Right lung (tissue), 5 donors: ENCODE measurements around the gene ZXDC. TPM values are rescaled to one million over a fixed set of nuclear protein-coding genes. Genes with fewer than 3 reads are reported as not detected.

Experiments
- DNase-seq, 2 donors: peaks; one replicate each; pipeline ENCODE4 v3.0.0-alpha.2; 2013
- polyA plus RNA-seq, 5 donors: library from polyadenylated mRNA; unstranded; fragments of 120-200 nt; gene quantifications; one replicate each; pipeline versions ENCODE4 v1.2.1 to v1.2.3, GENCODE V29; 2013; ENCODE audit warnings: inconsistent platforms in 1 of 5, low replicate concordance in 1 of 5; ENCODE audit not compliant: insufficient read length in 5 of 5, insufficient read depth in 1 of 5

ZXDC gene
- polyA plus RNA-seq, 5 donors = 28.3 to 38.0 (median 30.2) TPM

DNA sequence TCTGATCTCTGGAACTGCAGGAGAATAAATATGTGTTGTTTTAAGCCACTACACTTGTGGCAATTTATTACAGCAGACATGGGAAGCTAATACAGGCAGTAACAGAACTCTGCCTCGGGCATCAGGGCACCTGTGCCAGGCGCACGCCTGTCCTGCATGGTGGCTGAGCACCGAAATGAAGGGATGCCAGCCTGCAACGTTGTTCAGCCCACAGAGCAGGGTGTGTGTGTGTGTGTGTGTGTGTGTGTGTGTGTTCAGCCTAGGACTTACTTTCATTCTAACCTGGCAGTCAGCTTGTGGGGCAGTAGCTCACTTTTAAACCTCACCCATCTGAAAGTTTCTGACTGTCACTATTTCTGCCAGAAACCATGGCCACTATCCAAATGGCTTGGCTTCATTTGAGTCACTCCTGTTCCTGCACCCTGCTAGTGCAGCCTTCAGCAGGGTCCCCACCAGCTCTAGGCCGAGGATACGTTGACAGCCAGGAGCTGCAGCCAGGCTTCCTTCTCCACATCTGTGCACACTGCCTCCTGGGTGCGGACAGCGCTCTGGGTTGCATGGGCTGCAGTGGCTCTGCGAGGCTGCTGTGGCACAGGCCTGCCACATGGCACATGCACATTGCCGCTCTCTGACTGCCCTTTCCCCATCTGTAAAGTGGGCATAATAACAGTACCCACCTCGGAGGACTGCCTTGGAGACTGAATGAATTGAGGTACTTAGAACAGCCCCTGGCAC, 37.4 kb upstream of the ZXDC start:
- no peak for DNase-seq

DNA sequence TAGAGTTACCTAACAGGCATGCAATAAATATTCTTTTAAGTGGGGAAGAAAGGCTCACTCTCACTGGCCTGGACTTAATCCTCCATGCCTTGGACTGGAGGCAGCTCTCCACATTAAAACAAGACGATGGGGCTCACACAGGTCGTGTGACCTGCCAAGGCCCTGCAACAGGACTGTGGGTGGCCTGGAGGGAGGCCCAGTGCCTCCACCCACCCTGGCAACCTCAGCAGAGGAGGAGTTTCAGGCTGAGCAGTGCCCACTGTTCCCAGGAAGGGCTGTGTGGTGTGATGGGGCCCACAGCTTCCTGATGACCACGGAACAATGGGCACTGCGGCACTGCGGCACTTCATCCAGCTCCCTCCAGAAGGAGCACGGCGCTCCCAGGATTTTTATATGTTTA, 36.3 kb upstream of the ZXDC start:
- DNase-seq = no peak

DNA sequence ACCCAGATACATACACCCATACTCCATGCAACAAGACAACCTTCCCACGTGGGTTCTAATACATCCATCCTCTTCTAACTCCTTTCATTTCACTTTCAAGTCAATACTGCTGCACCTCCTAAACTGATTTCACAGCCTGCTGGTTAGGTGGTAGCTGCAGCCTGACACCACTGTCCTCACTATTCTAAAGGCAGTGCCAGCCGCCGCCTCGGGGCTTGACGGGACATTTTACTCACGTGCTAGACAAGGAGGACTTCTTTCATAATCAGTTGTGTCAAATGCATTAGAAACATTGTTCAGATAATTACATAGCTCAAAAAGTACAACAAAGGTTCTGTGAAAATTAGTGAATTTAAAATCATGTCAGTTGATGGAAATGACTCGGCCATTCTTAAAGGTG, 35.6 kb upstream of the ZXDC start:
- DNase-seq = no peak

DNA sequence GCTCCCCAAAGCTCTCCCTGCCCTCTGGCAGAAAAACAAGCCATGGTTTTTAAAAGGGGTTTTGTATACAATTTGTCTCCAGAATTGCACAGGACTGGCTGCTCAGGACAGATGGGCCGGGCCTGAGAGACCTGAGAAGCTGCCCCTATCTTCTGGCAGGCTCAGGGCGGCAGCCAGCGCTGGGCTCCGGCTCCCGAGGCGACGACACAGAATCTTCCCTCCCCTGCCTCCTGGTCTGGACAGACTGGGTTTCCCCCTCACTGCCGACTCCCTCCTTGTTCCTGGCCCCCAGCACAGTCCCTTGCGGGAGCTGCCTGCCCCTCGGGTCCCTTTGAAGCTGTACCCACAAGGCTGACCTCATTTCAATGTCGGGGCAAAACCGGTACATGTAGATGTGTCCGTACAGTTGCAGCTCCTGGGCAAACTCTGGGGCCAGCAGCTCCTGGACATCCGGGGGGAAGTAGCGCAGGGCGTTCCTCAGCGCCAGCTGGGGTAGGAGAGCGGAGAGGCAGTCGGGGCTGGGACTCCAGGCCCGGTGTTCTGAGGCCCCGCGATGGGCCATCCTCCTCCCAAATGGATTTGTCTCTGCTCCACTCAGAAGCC, 34.7 kb upstream of the ZXDC start:
- DNase-seq = no peak

DNA sequence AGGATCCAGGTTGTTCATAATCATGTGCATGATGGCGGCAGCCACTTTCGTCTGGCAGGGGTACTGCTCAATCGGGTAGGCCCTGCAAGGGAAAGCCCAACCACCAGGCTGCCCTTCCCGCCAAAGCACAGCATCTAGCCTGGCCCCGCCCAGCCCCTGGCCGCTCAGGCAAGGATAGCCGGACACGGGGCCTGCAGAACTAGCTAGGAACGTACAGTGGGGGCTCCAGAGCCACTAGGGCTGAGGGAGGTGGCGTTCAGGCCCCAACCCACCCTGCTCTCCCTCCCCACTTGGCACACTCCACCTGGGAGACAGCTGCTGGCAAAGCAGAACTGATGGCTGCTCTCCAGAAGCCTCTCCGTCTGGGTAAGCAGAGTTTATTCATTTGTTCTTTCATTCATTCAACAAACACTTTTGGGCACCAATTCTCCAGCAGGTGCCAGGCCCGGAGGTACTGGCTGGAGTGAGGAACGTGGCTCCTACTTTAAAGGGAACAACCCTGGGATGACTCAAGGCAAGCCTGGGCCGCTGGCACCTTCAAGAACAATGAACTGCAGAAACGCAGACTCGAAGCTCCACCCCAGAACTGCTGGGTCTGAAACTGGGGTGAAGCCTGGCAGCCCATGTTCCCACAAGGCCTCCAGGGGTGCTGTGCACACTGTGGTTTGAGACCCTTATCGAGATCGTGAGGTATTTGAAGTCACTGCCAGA, 34.1 kb upstream of the ZXDC start:
- DNase-seq = no peak

DNA sequence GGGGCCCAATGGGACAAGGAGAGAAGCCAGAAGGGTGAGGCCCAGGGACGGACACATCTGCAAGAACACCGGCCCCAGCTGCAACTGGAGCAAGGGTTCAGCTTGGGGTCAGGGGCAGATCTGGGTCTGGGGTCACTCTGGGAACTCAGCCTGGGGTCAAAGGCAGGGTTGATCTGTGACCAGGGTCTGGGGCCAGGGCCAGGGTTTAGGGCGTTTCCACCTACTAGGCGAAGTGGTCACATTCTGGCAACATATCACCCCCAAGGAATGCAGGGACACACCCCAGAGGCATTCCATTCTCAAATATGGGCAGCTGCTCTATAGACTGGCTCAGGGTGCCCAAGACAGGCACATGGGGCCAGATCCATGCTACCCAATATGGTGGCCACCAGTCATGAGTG, 32.9 kb upstream of the ZXDC start:
- no peak for DNase-seq

DNA sequence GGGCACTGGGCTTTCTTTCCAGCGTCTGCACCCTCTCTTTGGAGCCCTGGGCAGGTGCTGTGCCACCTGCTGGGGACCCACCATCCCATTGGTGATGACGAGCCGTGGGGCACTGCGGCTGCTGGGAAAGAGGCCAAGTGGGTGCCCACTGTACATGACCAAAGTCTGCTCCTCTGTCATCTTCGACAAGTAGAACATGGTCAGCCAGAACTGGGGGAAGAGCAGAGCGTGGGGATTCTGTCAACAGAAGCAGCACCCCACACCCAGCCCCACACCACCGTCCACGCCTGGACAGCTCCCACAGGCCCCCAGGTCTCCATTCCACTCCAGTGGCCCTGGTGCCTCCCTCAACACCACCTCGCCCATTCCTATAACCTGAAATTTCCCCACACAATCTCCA, 32.2 kb upstream of the ZXDC start:
- DNase-seq = no peak

DNA sequence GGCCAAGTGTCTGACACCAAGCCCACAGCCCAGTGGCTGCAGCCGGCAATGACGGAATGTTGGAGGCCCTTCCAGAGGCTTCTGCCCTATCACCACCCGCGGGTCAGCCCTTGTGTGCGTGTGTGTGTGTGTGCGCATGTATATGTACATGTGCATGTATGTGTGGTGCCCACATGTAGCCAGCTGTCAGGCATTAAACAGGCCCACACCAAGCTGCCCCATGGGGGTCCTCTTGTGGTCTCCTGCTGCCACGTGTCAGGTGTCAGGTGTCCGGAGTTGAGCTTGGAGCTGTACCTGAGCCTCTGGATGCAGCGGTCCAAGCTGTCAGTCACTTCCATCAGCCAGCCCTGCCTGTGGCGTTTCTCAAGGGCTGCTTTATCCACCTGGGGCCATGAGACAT, 28.0 kb upstream of the ZXDC start:
- no peak for DNase-seq

DNA sequence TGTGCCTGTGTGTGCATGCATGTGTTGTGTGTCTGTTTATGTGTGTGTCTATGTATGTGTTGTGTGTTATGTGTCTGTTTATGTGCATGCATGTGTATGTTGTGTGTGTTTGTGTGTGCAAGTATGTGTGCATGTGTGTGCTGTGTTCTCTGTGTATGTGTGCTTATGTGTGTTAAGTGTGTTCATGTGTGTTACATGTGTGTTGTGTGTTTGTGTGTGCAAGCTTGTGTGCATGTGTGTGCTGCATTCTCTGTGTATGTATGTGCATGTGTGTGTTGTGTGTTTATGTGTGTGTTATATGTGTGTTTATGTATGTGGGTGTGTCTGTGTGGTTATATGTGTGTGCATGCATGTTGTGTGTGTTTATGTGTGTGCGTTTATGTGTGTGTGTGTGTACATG, 27.0 kb upstream of the ZXDC start:
- no peak for DNase-seq

DNA sequence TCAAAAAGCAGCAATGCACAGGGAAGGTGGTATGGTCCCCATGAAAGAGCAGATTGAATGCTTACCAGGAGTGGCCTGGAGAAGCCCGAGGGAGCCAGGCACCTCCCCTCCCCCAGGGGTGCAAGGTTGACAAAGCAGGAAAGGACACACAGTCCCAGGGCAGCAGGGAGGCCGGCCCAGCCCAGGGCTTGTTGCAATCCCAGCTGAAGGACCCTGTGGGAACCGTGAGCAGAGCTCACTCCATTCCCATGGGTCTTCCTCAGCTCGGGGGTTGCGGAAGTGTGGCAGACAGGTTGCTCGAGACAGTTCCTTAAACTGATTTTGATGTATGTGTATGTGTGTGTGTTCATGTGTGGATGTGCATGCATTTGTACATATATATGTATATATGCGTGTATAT, 26.0 kb upstream of the ZXDC start:
- DNase-seq = no peak

DNA sequence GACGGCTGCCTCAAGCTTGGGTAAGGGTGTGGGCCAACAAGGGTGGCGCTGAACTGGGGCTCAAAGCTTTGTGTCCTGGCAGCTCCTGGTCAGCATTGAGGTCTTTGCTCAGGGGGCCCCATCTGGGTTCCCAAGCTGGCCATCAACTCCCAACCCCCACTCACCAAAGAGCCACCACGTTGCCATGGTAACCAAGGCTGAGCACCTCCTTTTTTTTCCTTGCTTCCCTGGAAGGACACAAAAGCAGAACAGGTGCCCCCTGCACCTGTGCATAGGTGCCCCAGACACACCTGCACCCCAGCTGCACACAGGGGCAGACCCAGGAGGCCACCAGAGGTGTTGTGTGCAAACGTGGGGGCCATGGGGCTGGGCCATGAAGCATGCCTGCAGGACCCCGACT, 25.4 kb upstream of the ZXDC start:
- no peak for DNase-seq

DNA sequence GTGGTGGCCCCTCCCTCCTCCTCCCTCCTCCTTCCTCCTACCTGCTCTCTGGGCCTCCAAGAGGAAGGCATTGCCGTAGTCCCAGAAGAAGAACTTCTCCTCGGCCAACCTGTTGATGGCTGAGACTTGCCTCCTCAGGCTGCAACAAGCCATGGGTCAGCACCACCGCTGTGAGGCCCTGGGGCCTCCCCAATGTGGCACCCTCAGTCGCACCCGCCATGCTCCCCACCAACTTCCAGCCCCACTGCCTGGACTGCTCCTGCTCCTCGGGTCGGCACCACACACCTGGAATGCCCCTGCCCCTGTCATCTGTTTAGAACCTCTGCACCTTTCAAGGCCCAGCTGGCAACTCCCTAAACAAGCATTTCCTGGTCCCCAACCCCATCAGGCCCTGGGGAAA, 24.3 kb upstream of the ZXDC start:
- DNase-seq = no peak

DNA sequence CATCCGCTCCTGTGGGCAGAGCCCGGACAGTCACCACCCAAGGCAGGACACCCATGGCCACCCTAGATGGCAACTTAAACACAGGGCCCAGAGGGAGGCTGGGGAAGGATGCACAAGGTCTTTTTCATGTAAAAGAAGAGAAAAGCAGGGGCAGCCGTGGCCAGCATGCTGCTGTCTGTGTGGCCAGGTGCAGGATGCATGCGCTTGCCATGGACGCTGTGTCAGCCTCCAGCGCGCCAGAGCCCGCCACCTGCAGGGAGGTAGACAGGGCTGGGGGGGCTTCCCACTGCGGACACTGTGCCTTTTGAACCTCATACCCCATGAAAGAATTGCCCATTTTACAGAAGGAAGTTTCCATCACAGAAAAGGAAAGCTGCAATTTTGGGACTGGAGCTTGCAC, 23.7 kb upstream of the ZXDC start:
- DNase-seq = no peak

DNA sequence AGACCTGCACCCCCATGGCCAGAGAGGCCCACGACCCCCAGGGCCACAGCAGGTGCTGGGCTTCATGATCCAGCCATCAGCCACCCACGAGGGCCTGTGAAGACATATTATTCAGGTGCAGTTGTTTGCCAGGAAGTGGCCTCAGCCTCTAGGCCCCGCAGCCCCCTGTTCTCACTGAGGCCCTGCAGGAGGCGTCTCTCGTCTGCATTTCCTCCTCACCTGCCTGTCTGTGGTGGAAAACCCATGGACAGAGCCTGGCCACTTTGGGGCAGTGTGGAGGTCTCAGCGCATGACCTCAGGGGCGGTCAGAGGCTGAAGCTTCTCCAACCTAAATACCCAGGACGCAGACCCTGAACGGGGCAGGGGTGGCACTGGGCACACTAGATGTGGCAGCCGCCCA, 23.2 kb upstream of the ZXDC start:
- DNase-seq = no peak

DNA sequence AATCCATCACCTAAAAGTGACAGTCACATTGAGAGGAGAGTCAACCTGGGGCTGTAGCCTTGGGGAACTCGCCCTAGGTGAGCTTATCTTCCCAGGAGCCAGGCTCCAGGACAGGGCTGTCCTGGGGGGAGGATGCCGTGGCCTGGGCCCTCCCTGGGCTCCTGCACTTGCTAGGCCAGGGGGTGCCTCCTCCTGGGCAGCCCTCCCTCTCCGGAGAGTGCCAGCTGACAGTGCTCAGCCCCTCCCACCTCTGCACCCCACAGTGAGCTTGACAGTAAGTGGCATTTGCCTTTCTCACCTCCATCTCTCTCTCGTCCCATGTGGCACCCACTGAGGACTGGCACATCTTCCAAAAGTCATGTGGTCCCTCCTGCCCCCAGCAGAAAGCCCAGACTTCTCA, 22.8 kb upstream of the ZXDC start:
- no peak for DNase-seq

DNA sequence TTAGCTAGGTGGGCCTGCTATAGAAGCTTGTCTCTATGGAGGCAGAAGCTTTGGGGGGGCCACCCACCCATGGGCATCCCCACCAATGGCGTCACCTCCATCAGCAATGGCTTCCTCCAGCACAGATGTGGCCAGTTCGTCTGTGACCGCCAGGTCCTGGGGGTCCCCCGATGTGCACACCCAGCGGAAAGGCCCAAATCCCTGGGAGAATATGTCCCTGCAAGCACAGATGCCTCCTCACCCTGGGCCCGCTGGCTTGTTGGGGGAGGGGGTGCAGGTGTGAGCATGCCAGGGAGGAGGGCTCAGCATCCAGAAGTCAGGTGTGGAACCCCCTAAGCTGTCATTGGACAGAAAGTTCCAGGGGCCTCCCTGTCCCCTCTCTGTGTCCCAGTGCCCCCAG, 22.3 kb upstream of the ZXDC start:
- no peak for DNase-seq

DNA sequence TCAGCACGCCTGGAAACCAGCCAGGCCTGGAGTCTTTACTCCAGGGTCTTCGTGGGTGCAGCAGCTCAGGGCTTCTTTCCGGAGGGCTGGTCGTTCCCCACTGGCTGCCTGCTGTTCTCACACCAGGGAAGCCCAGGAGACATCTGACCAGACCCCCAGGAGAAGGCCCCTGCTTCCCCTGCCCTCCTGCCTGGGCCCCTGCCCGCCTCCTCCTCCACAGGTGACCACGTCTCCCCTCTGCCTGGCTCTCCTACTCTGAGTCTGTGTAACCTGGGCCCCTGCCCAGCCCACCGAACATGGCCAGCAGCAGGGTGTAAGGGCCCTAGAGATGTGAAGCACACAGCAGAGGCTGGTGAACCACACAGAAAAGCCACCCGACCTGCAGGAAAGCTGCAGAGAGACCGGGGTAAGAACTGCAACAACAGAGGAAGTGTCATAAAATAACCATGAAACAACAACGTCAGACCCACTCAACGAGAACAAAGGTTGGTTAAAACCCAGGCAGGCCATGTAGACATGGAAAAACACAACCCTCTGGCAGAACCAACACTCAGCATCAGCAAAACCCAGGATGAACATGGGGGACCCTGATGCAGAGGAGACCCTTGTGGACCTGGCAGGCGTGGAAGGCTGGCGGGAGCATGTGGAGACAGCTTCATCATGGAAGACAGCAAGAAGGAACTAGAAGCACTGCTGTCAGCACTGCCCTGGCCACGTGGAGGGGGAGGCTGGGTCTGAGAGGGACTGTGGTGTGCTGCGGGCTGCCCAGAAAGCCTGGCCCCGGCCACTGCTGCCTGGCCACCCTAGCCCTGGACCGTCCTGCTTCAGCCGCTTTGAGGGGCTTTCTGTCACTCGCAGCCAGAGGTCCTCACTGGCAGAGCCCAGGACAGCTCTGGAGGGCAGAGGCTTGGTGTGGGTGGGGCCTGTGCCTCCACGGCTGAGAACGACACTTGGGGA, 21.5 kb upstream of the ZXDC start:
- no peak for DNase-seq

DNA sequence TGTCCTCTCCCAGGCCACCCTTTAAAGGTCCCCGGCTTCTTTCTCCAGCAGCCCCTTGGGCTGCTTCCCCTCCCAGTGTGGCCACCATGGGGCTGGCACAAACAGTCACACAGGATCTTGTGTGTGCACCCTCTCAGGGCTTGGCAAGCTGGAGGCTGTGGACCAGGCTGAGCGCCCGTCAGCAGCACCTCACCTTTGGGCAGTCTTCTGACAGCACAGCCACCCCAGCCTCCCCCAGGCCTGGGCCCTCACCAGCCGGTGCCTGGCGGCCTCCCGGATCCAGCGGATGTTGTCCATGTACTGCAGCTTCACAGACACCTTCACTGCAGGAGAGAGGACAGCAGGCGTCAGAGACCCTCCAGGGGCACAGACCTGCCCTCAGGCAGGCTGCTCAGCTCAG, 20.1 kb upstream of the ZXDC start:
- no peak for DNase-seq

DNA sequence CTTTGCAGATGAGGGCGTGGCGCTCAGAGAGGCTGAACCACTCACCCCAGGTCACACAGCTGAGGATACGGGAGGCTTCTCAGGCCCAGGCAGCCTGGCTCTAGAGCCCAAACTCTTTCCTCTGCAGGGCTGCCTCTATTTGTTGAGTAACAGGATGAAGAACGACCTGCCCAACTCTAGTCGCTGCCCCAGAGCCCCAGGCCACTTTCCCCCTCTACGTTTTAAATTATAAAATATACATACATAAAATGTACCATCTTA, 19.2 kb upstream of the ZXDC start:
- no peak for DNase-seq

DNA sequence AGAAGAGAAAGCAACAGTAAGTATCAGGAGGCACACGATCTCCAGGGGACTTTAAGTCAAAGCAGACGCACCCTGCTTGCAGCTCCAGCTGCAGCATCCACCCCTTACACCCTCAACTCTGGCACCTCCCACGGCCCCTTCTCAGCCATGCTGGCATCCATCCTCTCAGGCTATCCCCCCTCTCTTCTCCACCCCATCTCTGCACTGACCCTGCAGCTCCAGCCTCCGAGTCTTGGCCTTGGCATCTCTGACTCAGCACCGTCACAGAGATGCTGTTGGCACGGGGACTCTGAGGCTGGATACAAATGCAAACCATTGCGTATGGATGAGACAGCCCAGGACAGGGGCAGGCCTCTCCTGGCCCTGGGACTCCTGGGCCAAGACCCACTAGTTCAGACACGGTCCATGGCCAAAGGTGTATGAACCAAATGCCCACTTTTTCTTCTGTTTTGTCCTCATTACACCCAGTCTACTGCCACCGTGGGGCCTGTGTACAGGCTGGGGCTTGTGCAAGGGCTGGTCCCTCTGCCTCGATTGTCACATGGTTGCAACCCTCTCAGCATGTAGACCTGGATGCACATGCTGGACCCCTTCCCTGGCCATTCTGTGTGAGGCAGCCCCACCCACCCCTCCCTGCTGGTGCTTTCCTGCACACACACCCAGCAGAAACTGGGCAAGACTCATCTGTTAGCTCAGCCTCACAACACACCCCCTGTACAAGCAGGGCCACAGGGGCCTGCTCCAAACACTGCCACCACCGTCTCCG, 18.7 kb upstream of the ZXDC start:
- no peak for DNase-seq

DNA sequence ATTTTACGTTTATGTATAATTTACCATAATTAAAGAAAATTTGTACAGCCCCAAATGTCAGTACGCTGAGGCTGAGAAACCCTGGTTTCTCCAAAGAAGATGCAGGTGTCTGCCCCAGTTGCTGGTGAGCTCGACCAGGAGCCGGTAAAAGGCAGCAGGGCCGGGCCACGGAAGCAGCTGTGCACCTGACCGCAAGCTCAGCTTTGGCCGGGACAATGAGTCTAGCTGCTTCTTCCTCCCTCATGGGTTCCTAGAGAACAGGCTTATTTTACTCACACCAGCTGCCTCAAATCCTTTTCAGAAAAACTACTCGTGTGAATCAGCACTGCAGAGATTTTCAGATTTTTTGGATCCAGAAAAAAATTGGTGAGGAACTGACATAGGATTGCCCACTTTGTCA, 18.0 kb upstream of the ZXDC start:
- DNase-seq = no peak

DNA sequence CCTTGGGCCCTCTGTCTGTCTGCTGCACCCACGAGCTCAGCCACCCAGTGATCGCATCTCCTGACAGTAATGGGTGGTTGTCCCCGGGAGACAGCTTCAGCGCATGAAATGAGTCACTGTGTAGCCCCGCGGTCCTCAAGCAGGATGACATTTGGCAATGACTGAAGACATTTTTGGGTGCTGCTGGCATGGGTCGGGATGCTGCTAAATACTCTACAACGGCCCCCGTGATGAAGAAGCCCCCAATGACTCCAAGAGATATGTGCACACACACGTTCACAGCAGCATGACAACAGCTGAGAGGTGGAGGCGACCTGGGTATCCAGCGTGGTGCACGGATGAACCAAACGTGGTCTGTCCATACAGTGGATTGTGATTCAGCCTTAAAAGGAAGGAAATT, 17.4 kb upstream of the ZXDC start:
- DNase-seq = no peak
